HEK293 (cell line): Measurements from ENCODE around the gene TINCR.

Experiments used
- CTCF ChIA-PET: fragments of 350-600 bp; formaldehyde crosslinking; extraction: SDS; loops from one replicate; lab custom pipeline; 2021; ENCODE audit warnings: antibody characterized with exemption; lab: Yijun Ruan, JAX
- POLR2A ChIA-PET: fragments of 300-600 bp; formaldehyde crosslinking; extraction: SDS; loops from one replicate; lab custom pipeline; 2020; ENCODE audit warnings: antibody characterized with exemption, inconsistent platforms; lab: Yijun Ruan, JAX
- H3K27ac ChIP-seq: fragments of 200-500 bp; sonication (Bioruptor generic); 2 replicates; pipeline ENCODE4 v1.5.1; 2014; ENCODE audit warnings: low read depth, low read length, control low read depth, inconsistent platforms; ENCODE audit errors: extremely low read depth
- H3K36me3 ChIP-seq, 2 experiments: fragments of 200-500 bp in 1 of 2; sonication (Bioruptor generic) in 1 of 2; 1 replicate in 1 of 2; 2 replicates in 1 of 2; pipeline ENCODE4 v1.5.1; 2014 to 2017; ENCODE audit warnings: inconsistent platforms in 2 of 2, low read length in 2 of 2; ENCODE audit not compliant: control insufficient read depth in 2 of 2, insufficient read depth in 1 of 2
- H3K4me1 ChIP-seq: fragments of 200-500 bp; sonication (Bioruptor generic); 2 replicates; pipeline ENCODE4 v1.5.1; 2014; ENCODE audit warnings: mild to moderate bottlenecking, low read length, inconsistent platforms; ENCODE audit not compliant: control insufficient read depth, insufficient read depth
- H3K4me3 ChIP-seq: 2 replicates; pipeline ENCODE4 v1.5.1; 2011; ENCODE audit warnings: low read depth, mild to moderate bottlenecking, control low read depth, low read length, moderate library complexity
- H3K9me3 ChIP-seq: fragments of 200-500 bp; sonication (Bioruptor generic); 2 replicates; pipeline ENCODE4 v1.5.1; 2014; ENCODE audit warnings: low read depth, low read length, inconsistent platforms; ENCODE audit not compliant: control insufficient read depth, insufficient read depth
- BCL11A ChIP-seq: fragments of 450-650 bp; formaldehyde crosslinking; IDR thresholded peaks from 2 replicates; pipeline ENCODE4 v1.5.1; 2016; ENCODE audit warnings: low read depth, missing biosample characterization, missing genetic modification characterization
- GLIS1 ChIP-seq: fragments of 450-650 bp; formaldehyde crosslinking; IDR thresholded peaks from 2 replicates; pipeline ENCODE4 v1.5.1; 2016; ENCODE audit warnings: missing biosample characterization, missing genetic modification characterization
- KLF1 ChIP-seq: fragments of 450-650 bp; formaldehyde crosslinking; IDR thresholded peaks from 2 replicates; pipeline ENCODE4 v1.5.1; 2016; ENCODE audit warnings: missing biosample characterization, missing genetic modification characterization
- MEIS1 ChIP-seq: sonication (generic); formaldehyde crosslinking; IDR thresholded peaks from 2 replicates; pipeline ENCODE4 v1.8.1; 2022; ENCODE audit warnings: missing genetic modification reagents, mild to moderate bottlenecking, borderline replicate concordance
- OVOL3 ChIP-seq: fragments of 450-650 bp; formaldehyde crosslinking; IDR thresholded peaks from 2 replicates; pipeline ENCODE4 v1.5.1; 2016; ENCODE audit warnings: missing biosample characterization, missing genetic modification characterization
- RBAK ChIP-seq: fragments of 450-650 bp; formaldehyde crosslinking; IDR thresholded peaks from 2 replicates; pipeline ENCODE4 v1.5.1; 2016; ENCODE audit warnings: missing biosample characterization, missing genetic modification characterization
- SETDB1 ChIP-seq: IDR thresholded peaks from one replicate; pipeline ENCODE4 v1.6.1; 2017; ENCODE audit warnings: mild to moderate bottlenecking, low read length, moderate library complexity, mixed read lengths; ENCODE audit not compliant: insufficient read length
- ZFHX2 ChIP-seq: fragments of 450-650 bp; formaldehyde crosslinking; conservative IDR thresholded peaks from 2 replicates; pipeline ENCODE4 v1.5.1; 2016; ENCODE audit warnings: missing biosample characterization, missing genetic modification characterization
- ZIC2 ChIP-seq: fragments of 450-650 bp; formaldehyde crosslinking; IDR thresholded peaks from 2 replicates; pipeline ENCODE4 v1.5.1; 2016; ENCODE audit warnings: missing biosample characterization, missing genetic modification characterization
- ZNF112 ChIP-seq: fragments of 450-650 bp; formaldehyde crosslinking; IDR thresholded peaks from 2 replicates; pipeline ENCODE4 v1.5.0; 2017; ENCODE audit warnings: missing biosample characterization, missing genetic modification characterization
- ZNF114 ChIP-seq: fragments of 450-650 bp; formaldehyde crosslinking; IDR thresholded peaks from 2 replicates; pipeline ENCODE4 v1.5.0; 2017; ENCODE audit warnings: missing biosample characterization, missing genetic modification characterization
- ZNF174 ChIP-seq: fragments of 450-650 bp; formaldehyde crosslinking; IDR thresholded peaks from 2 replicates; pipeline ENCODE4 v1.5.0; 2017; ENCODE audit warnings: missing biosample characterization, mild to moderate bottlenecking, missing genetic modification characterization
- ZNF211 ChIP-seq: fragments of 450-650 bp; formaldehyde crosslinking; IDR thresholded peaks from 2 replicates; pipeline ENCODE4 v1.5.1; 2016; ENCODE audit warnings: low read depth, missing biosample characterization, missing genetic modification characterization
- ZNF302 ChIP-seq: fragments of 450-650 bp; formaldehyde crosslinking; IDR thresholded peaks from 2 replicates; pipeline ENCODE4 v1.5.1; 2016; ENCODE audit warnings: missing biosample characterization, missing genetic modification characterization, low read depth
- ZNF311 ChIP-seq: fragments of 450-650 bp; formaldehyde crosslinking; IDR thresholded peaks from 2 replicates; pipeline ENCODE4 v1.5.1; 2017; ENCODE audit warnings: missing biosample characterization, missing genetic modification characterization, borderline replicate concordance
- ZNF391 ChIP-seq: fragments of 450-650 bp; formaldehyde crosslinking; IDR thresholded peaks from 2 replicates; pipeline ENCODE4 v1.5.1; 2016; ENCODE audit warnings: low read depth, missing biosample characterization, missing genetic modification characterization, borderline replicate concordance
- ZNF560 ChIP-seq: fragments of 450-650 bp; formaldehyde crosslinking; IDR thresholded peaks from 2 replicates; pipeline ENCODE4 v1.5.1; 2017; ENCODE audit warnings: missing biosample characterization, missing genetic modification characterization, borderline replicate concordance
- ZNF621 ChIP-seq: fragments of 450-650 bp; formaldehyde crosslinking; IDR thresholded peaks from 2 replicates; pipeline ENCODE4 v1.5.1; 2017; ENCODE audit warnings: missing biosample characterization, missing genetic modification characterization
- ZNF624 ChIP-seq: fragments of 450-650 bp; formaldehyde crosslinking; IDR thresholded peaks from 2 replicates; pipeline ENCODE4 v1.5.1; 2017; ENCODE audit warnings: missing biosample characterization, missing genetic modification characterization
- ZNF629 ChIP-seq: fragments of 450-650 bp; formaldehyde crosslinking; IDR thresholded peaks from 2 replicates; pipeline ENCODE4 v1.5.1; 2017; ENCODE audit warnings: missing biosample characterization, missing genetic modification characterization
- ZNF830 ChIP-seq: fragments of 450-650 bp; IDR thresholded peaks from 2 replicates; pipeline ENCODE4 v1.5.0; 2018; ENCODE audit warnings: missing biosample characterization, missing genetic modification characterization, low read depth, mild to moderate bottlenecking, moderate library complexity
- ZNF843 ChIP-seq: fragments of 450-650 bp; formaldehyde crosslinking; IDR thresholded peaks from 2 replicates; pipeline ENCODE4 v1.5.1; 2016; ENCODE audit warnings: missing biosample characterization, missing genetic modification characterization
- ZSCAN30 ChIP-seq: fragments of 450-650 bp; IDR thresholded peaks from 2 replicates; pipeline ENCODE4 v1.5.1; 2018; ENCODE audit warnings: missing biosample characterization, mild to moderate bottlenecking, missing genetic modification characterization, moderate library complexity
- ZXDB ChIP-seq: fragments of 450-650 bp; formaldehyde crosslinking; IDR thresholded peaks from 2 replicates; pipeline ENCODE4 v1.5.1; 2016; ENCODE audit warnings: missing biosample characterization, missing genetic modification characterization
- TF ChIP-seq, protein P1 (sequence below): fragments of 450-650 bp; formaldehyde crosslinking; IDR thresholded peaks from 2 replicates; pipeline ENCODE4 v1.5.1; 2017; ENCODE audit warnings: missing biosample characterization, missing genetic modification characterization
- TF ChIP-seq, protein P2 (sequence below): fragments of 450-650 bp; formaldehyde crosslinking; IDR thresholded peaks from 2 replicates; pipeline ENCODE4 v1.5.1; 2016; ENCODE audit warnings: missing biosample characterization, missing genetic modification characterization
- TF ChIP-seq, protein P3 (sequence below): fragments of 450-650 bp; formaldehyde crosslinking; IDR thresholded peaks from 2 replicates; pipeline ENCODE4 v1.5.1; 2017; ENCODE audit warnings: missing biosample characterization, missing genetic modification characterization
- TF ChIP-seq, protein P4 (sequence below): fragments of 450-650 bp; formaldehyde crosslinking; IDR thresholded peaks from 2 replicates; pipeline ENCODE4 v1.5.1; 2016; ENCODE audit warnings: missing biosample characterization, missing genetic modification characterization

TINCR gene

DNA sequence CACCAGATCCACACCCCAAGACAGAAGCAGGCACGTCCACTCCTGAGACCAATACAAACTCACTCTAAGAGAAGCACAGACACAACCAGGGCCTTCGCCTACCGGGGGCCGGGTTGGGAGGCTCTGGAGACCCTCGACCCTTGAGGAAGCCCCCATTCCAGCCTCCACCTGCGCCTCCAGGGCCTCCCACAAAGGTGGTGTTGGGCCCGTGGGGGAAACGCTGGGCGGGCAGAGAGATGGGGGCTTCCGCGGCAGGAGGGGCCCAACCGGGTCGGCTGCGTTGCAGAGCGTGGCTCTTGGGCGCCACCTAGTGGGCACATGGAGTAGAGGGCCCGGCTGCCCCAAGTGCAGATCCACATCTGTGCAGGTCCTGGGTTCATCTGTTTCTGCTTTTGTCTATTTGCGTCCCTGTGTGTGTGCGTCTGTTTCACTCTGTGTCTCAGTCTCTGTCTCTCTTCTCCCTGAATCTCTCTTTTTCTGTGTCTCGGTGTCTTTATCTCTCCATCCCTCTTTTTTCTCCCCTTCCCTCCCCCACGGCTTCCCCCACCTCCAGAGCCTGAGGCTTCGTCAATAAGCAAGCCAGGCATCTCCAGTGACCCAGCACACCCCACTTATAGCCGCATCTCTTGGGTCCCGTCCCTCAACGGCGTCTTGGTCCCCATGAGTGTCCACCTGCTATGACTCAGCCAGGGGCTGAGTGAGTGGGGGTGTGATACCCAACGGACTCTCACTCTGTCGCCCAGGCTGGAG lies 10.5 kb upstream of the TINCR start (continued):
- TF ChIP-seq, protein P1, sequence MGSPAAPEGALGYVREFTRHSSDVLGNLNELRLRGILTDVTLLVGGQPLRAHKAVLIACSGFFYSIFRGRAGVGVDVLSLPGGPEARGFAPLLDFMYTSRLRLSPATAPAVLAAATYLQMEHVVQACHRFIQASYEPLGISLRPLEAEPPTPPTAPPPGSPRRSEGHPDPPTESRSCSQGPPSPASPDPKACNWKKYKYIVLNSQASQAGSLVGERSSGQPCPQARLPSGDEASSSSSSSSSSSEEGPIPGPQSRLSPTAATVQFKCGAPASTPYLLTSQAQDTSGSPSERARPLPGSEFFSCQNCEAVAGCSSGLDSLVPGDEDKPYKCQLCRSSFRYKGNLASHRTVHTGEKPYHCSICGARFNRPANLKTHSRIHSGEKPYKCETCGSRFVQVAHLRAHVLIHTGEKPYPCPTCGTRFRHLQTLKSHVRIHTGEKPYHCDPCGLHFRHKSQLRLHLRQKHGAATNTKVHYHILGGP (tag by site-specific recombination), result no peak

DNA sequence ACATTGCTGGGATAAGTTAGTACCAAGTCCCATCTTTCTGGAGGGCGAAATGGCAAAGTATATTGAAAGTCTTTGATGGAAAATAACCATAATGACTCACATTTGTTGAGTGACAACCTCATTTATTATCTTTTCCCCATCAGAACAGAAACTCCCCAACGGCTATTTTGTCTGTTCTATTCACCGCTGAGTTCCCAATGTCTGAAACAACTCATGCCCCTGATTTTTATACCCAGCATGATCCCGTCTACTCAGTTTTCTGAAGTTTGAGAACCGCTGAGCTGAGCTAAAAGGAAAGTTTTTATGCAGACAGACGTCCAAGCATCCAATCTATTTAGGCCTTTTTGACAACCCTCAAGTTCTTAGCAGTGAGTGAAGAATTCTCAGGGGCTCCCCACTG lies 7.8 kb upstream of the TINCR start:
- CTCF ChIA-PET, result no interaction called here
- Histone ChIP-seq H3K36me3 (no peaks in the 10 kb centered on the region), H3K27ac (no peak overlapping the region), H3K9me3 (no peaks in the 10 kb centered on the region), H3K4me1 (peaks cover 6% of the 10 kb centered on the region; the same call in 1 of the 2 replicates), H3K4me3 (no peak overlapping the region)
- TF ChIP-seq ZNF114 (tag by site-specific recombination) (no peak), KLF1 (tag by site-specific recombination) (no peak), SETDB1 (no peak), ZNF174 (no peak), RBAK (tag by site-specific recombination) (no peak), ZNF624 (tag by site-specific recombination) (no peak), BCL11A (no peak), ZIC2 (no peak), ZNF391 (tag by site-specific recombination) (no peak), MEIS1 (CRISPR knock-in tag) (no peak), GLIS1 (tag by site-specific recombination) (no peak), ZNF302 (no peak)
- TF ChIP-seq, protein P2, sequence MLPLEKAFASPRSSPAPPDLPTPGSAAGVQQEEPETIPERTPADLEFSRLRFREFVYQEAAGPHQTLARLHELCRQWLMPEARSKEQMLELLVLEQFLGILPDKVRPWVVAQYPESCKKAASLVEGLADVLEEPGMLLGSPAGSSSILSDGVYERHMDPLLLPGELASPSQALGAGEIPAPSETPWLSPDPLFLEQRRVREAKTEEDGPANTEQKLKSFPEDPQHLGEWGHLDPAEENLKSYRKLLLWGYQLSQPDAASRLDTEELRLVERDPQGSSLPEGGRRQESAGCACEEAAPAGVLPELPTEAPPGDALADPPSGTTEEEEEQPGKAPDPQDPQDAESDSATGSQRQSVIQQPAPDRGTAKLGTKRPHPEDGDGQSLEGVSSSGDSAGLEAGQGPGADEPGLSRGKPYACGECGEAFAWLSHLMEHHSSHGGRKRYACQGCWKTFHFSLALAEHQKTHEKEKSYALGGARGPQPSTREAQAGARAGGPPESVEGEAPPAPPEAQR (tag by site-specific recombination), result no peak
- POLR2A ChIA-PET, result no interaction called here

DNA sequence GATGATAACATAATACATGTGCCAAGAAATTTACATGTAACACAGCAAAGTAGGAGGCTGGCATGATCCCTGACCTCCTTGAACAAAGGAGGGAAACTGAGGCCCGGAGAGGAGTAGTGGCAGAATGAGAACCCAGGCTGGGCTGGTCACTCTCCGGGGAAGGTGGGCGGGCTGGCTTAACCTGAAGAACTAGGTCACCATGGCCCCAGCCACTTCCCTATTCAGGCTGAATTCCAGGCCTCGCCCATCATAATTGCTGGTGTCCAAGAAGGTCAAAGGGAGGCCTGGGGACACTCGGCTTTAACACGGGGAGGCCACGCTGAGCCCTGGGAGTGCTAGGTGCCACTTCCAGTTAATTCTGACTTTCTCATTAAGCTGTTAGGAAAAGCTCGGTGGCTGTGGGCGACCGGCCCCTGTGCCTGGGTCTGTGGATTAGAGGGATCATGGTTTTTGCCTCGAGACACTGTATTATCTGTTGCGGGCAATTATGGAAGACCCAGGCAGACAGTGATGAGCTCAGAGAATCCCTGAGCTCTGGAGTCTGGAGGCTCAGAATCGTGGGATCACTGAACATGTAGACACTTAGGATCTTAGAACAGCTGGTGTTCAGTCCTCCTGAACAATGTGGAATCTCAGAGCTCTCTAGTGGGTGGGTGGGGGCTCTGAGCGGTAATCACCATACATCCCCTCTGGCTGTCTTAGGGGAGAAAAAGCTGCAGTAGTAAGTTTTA lies 5.0 kb upstream of the TINCR start:
- ChIA-PET CTCF (interaction anchor here (0.7 to 1.5 kb wide), 6 partner anchors 9 to 227 kb away, joined by 3 to 8 read pairs (median 4); no protein-coding TSS in a partner anchor), POLR2A (interaction anchor here (0.7 kb wide), 1 partner anchor 11 kb away, joined by 3 read pairs; no protein-coding TSS in a partner anchor)
- no peaks in the 10 kb centered on the region for H3K9me3 ChIP-seq
- H3K4me1 ChIP-seq, result no peaks in the 10 kb centered on the region
- no peak overlapping the region for H3K27ac ChIP-seq
- H3K4me3 ChIP-seq, result no peak overlapping the region
- no peaks in the 10 kb centered on the region for H3K36me3 ChIP-seq
- TF ChIP-seq OVOL3 (no peak), ZNF629 (tag by site-specific recombination) (no peak), ZNF830 (no peak), ZNF624 (tag by site-specific recombination) (no peak), ZSCAN30 (tag by site-specific recombination) (no peak), ZNF560 (tag by site-specific recombination) (no peak), ZNF621 (tag by site-specific recombination) (no peak), ZXDB (tag by site-specific recombination) (no peak), ZNF211 (tag by site-specific recombination) (no peak), ZNF843 (tag by site-specific recombination) (no peak), ZNF311 (tag by site-specific recombination) (no peak), ZNF114 (tag by site-specific recombination) (no peak), ZFHX2 (tag by site-specific recombination) (no peak), ZNF112 (tag by site-specific recombination) (no peak), BCL11A (no peak)
- TF ChIP-seq, protein P3, sequence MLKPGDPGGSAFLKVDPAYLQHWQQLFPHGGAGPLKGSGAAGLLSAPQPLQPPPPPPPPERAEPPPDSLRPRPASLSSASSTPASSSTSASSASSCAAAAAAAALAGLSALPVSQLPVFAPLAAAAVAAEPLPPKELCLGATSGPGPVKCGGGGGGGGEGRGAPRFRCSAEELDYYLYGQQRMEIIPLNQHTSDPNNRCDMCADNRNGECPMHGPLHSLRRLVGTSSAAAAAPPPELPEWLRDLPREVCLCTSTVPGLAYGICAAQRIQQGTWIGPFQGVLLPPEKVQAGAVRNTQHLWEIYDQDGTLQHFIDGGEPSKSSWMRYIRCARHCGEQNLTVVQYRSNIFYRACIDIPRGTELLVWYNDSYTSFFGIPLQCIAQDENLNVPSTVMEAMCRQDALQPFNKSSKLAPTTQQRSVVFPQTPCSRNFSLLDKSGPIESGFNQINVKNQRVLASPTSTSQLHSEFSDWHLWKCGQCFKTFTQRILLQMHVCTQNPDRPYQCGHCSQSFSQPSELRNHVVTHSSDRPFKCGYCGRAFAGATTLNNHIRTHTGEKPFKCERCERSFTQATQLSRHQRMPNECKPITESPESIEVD, result no peak
- TF ChIP-seq, protein P4, sequence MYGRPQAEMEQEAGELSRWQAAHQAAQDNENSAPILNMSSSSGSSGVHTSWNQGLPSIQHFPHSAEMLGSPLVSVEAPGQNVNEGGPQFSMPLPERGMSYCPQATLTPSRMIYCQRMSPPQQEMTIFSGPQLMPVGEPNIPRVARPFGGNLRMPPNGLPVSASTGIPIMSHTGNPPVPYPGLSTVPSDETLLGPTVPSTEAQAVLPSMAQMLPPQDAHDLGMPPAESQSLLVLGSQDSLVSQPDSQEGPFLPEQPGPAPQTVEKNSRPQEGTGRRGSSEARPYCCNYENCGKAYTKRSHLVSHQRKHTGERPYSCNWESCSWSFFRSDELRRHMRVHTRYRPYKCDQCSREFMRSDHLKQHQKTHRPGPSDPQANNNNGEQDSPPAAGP, result no peak
